ENCODE results near the gene FXYD6.

- no peak for TF ChIP-seq SIN3A (IDR thresholded peaks at IDR 0.05; ENCODE audit: borderline replicate concordance, insufficient read depth, low read length)
- TF ChIP-seq POLR2AphosphoS5 (IDR thresholded peaks at IDR 0.05; ENCODE audit: low read depth, low read length) = no peak
- no peak for TF ChIP-seq FOXP2 (optimal IDR thresholded peaks at IDR 0.05; ENCODE audit: borderline replicate concordance, extremely low read depth, extremely low read length, insufficient read depth)
- TF ChIP-seq TAF1 (IDR thresholded peaks at IDR 0.05; ENCODE audit: borderline replicate concordance, insufficient read depth, low read length) = no peak
Measured at GRCh38 chr11:117868815-117869561, 7.5 kb downstream of the FXYD6 start.
